Adipose tissue (tissue), 3 donors: Measurements from ENCODE around the gene PTPA. TPM values are rescaled to one million over a fixed set of nuclear protein-coding genes. Genes with fewer than 3 reads are reported as not detected.
"Not testable (repeated sequence)": the region's sequence is repeated elsewhere in the genome, so short reads cannot be mapped to it uniquely, and the experiment has no call there.

Source experiments
- H3K27ac ChIP-seq: one replicate; pipeline ENCODE4 v1.5.1; 2013; ENCODE audit warnings: low read depth, low read length
- WGBS, 3 donors: extraction: QIAGEN DNeasy Blood & Tissue Kit; methylation state at CpG; one replicate each; pipeline ENCODE4 v1.1.7; 2013; 5-methylcytosine and 5-hydroxymethylcytosine counted together
- polyA plus RNA-seq, 3 donors: library from polyadenylated mRNA; stranded (reverse); fragments of 200-250 nt; gene quantifications; one replicate each; pipeline ENCODE4 v1.2.3, GENCODE V29; 2013
- donor health status: healthy with polysubstance abuse.
- donor health status: Bipolar disorder and iron deficiency.
- donor health status: healthy.

The PTPA gene
- polyA plus RNA-seq, 3 donors: 42.9 to 78.6 (median 43.6) TPM

DNA sequence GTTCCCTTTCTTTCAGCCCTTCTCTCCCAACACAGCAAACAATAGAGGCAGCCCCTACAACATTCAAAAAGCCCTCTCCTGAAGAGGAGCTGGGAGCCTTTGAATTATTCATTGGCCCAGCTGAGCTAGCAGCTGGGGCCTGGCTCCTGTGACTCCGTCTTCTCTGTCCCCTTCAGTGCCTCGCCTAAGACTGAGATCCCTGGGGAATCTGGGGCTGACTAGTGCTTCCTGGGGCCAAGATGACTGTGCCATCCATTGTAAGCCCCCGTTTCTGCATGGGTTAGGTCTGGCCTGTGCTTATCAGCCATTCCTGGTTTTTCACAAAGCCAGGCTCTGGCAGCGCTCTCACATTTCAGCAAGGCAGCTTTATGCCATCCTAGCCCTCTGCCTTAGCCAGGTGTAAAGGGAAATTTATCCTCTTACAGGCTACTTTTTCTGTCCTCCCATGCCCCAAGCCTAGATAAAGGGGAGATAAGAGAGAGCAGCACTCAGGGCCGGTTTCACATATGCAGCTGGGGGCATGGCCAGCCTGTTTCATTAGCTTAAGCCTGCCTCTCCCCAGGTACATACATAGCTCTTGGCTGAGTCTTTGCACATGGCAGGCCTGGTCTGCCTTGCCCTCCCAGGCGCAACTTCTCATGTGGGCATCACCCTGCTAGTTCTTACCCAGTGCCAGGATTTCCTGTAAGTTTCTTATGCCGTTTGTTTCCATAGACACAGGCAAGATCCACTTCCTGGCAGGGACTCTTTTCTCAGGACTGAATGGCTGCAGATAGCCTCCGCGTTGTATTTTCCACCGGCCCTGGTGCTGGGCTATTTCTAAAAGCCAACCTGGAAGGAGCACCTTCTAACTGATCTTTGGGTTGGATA, 15.8 kb downstream of the PTPA start:
- WGBS, 3 donors: 57 to 69% (median 63%) methylated on average over 10 of the region's 10 CpGs
- H3K27ac ChIP-seq: no peak overlapping the region

DNA sequence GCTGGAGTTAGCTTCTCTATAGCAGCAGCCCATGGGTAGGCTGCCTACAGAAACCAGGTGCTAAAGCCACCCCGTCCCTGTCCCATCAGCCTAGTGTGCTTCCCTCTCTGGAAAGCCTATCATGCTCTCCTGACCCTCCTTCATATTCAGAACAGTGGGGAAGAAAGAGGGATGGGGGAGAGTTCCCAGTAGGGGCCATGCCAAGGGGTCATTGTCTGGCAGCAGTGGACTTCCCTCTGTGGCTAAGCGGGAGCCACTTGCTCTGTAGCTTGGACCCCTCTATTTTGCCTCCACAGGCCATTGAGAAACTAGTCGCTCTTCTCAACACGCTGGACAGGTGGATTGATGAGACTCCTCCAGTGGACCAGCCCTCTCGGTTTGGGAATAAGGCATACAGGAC, 17.5 kb downstream of the PTPA start:
- H3K27ac ChIP-seq: no peak overlapping the region
- WGBS, 3 donors: 90 to 93% (median 92%) methylated on average over 5 of the region's 5 CpGs

DNA sequence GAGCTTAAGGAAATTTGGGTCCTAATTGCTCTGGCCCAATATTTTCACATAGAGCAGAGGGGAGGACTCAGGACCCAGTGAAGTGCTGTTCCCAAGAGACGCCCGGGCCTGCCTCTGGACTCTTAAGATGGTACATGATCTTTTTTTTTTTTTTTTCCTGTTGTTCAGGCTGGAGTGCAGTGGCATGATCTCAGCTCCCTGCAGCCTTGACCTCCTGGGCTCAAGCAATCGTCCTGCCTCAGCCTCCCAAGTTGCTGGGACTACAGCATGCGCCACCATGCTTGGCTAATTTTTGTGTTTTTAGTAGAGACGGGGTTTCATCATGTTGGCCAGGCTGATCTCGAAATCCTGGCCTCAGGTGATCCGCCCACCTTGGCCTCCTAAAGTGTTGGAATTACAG, 19.1 kb downstream of the PTPA start:
- not testable (repeated sequence) for H3K27ac ChIP-seq
- WGBS, 3 donors: 90 to 91% (median 91%) methylated on average over 7 of the region's 7 CpGs

GRCh38 chr9:129130791-129131190, 19.6 kb downstream of the PTPA start:
- 67 to 85% (median 67%) methylated on average over 3 of the region's 3 CpGs for WGBS, 3 donors

GRCh38 chr9:129131300-129132145, 20.3 kb downstream of the PTPA start:
- no peak overlapping the region for H3K27ac ChIP-seq
- WGBS, 3 donors: 41 to 44% (median 41%) methylated on average over 13 of the region's 13 CpGs

More at GRCh38 chr9:129130791-129131190, 19.6 kb downstream of the PTPA start:
- no peak overlapping the region for H3K27ac ChIP-seq

GRCh38 chr9:129133082-129133481, 21.9 kb downstream of the PTPA start:
- H3K27ac ChIP-seq: no peak overlapping the region
- 89 to 90% (median 90%) methylated on average over 4 of the region's 4 CpGs for WGBS, 3 donors

DNA sequence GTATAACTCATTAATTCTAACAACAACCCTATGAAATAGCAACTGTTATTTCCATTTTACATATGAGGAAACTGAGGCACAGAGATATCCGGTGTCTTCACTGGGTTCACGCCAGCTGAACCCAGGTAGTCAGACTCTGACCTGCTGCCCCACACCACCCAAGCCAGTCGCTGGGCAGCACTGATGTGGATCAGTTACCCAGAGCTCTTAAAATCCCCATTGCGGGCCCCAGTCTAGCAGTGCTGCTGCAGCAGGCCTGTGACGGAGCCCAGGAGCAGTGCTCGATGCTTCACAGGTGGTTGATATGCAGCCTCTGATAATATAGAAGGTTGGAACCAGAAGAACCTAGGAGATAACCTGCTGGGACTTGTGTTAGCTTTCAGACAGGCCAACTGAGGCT, 24.3 kb downstream of the PTPA start:
- whole genome bisulfite sequencing, 3 donors: 85 to 94% (median 90%) methylated on average over 6 of the region's 6 CpGs
- H3K27ac ChIP-seq: no peak overlapping the region

- no peak overlapping the region for H3K27ac ChIP-seq
These were observed 25.3 kb downstream of the PTPA start for GRCh38 chr9:129136446-129137035.

GRCh38 chr9:129137292-129138143, 26.3 kb downstream of the PTPA start:
- 82 to 88% (median 85%) methylated on average over 19 of the region's 19 CpGs for WGBS, 3 donors
- peak overlapping the region; percentile 68 for H3K27ac ChIP-seq

More at GRCh38 chr9:129136446-129137035, 25.3 kb downstream of the PTPA start:
- WGBS, 3 donors: 74 to 85% (median 84%) methylated on average over 16 of the region's 16 CpGs

- 71 to 74% (median 73%) methylated on average over 9 of the region's 9 CpGs for WGBS, 3 donors
- peak overlapping the region; percentile 92 for H3K27ac ChIP-seq
These were observed 26.9 kb downstream of the PTPA start for GRCh38 chr9:129138144-129138462.

DNA sequence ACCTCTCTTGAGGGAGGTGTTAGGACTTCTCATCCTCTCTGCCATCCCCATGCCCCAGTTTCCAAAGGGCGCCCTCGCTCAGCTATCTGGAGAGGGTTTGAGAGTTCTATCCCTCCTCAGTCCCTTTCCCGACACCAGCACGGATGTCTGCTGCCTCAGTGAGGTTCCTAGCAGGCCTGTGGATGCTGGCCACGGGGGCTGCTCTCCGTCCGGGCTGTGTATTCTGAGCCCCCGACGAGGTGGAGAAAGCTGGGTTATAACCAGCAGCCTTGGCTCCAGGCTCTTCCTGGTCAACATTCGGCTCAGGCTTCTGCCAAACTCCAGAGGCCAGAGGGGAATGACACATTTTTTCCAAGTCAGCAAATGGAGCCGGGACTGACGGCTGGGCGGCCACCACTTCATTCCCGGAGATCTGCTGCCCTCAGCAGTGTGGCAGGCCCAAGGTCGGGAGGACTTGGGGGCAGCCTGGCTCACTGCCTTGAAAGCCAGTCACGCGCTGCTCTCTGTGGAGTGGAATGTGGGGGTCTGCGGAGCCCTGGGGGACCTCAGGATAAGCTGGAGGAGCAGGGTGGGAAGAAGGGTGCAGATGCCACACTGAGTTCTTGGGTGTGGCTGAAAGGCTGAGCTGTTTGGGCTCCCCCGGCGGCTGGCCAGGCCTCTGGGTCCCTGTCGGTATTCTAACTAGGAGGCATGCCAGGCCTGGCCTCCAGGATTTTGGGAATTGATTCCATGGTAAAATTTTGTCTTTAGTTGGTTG, 27.4 kb downstream of the PTPA start:
- WGBS, 3 donors: 23 to 43% (median 35%) methylated on average over 21 of the region's 21 CpGs
- H3K27ac ChIP-seq: peak overlapping the region; percentile 92

- 5 to 7% (median 5%) methylated on average over 13 of the region's 13 CpGs for WGBS, 3 donors
- H3K27ac ChIP-seq: peak overlapping the region; percentile 92
These were observed 28.2 kb downstream of the PTPA start for GRCh38 chr9:129139233-129139992.

DNA sequence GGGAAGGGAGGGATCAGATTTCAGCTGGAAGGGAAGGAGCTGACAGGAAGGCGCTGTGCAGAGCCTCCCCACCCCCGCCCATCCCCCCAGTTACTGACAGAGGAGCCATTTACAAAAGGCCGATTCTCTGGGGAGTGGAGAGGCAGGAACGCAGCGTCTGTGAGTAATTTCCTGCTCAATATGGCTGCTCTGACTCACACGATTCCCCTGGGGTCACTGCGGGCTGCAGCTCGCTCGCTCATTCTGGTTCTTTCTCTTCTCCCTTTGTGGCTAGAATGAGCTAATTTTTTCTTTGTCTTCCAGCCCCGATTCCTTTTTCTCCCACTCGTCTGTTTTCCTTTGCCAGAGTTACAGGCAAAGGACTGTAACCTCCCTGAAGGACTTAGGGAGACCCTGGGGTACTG, 28.8 kb downstream of the PTPA start:
- peak overlapping the region; percentile 100 for H3K27ac ChIP-seq
- 1 to 2% (median 2%) methylated on average over 11 of the region's 11 CpGs for WGBS, 3 donors

DNA sequence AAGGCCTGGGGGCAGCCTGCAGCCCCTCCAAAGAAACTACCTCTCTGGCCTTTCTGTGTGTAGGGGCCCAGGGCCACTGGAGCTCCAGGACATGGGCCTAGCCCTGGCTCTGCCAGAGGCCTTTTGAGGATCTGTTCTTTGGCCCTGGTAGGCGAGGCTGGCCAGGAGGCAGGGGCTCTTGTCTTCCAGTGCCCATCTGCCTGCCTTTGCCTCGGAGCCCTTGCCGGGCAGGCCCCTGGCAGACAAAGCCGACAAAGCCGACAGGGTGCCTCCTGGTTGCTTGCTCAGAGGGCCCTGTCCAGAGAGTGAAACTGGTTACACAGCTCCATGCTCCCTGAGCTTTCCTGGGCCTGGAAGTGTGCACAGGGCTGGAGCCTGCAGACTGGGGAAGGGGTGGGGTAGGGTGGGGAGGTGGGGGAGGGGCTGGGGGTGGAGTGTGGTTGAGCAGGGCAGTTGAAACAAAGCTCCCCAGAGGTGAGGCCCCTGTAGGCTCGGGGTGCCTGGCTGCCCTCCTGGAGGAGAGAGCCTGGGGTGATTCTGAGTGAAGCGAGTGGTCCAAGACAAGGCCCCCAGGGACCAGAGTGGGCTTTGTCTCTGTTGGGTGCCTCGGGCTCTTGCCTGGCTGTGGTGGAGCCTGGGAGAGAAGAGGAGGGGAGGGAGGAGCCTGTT, 29.3 kb downstream of the PTPA start:
- 15 to 29% (median 23%) methylated on average over 7 to 8 of the region's 8 CpGs for WGBS, 3 donors
- H3K27ac ChIP-seq: peak overlapping the region; percentile 100

DNA sequence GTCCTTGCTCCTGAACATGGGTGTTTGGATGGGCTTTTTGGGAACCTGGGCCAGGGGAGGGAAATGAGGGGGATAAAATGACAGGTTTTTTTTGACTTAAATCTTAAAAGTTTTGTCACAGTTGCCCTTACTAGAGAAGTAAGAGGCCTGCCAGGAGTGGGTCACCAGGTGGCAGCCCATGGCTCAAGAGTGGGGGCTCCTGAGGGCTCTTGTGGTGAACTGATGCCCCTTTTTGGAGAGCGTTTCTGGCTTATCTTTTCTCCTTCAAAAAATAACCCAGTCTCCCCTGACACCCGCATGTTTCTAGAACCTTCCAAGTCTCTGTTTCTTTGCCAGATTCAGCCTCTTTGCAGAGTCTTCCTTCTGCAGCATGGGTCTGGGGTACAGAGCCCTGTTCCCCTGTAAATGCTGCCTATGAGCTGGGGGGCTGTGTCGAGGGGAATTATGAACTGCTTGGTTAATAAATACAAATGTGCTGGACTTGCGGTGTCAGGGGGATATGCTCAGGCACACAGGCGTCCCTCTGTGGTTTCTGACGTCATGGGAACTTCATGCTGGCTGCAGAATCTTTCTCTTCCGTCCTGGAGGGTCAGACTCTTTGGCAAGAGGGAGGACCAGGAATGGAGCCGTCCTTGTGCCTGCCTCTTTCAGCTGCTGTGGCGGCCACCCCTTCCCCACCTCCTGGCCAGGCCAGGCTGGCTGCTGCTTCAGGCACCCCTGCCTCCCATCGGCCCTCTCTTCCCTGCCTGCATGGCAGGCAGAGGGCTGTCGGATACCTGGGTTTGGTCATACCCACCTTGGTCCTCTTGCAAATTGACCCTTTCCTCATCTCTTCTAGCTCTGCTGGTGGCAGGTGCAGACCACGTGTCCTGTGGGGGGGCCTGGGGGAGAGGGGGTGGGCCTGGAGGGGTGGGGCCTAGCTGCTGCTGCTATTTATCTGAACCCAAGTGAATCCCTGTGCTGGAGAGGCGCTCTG, 30.1 kb downstream of the PTPA start:
- H3K27ac ChIP-seq: peak overlapping the region; percentile 100

More for the DNA sequence above, 30.1 kb downstream of the PTPA start:
- WGBS, 3 donors: 13 to 14% (median 13%) methylated on average over 12 to 13 of the region's 13 CpGs
